ENCODE results near the gene SERPINE3. TPM values are rescaled to one million over a fixed set of nuclear protein-coding genes. Genes with fewer than 3 reads are reported as not detected.

Gene SERPINE3
- total and polyA plus RNA-seq, 4 donors = not detected

DNA sequence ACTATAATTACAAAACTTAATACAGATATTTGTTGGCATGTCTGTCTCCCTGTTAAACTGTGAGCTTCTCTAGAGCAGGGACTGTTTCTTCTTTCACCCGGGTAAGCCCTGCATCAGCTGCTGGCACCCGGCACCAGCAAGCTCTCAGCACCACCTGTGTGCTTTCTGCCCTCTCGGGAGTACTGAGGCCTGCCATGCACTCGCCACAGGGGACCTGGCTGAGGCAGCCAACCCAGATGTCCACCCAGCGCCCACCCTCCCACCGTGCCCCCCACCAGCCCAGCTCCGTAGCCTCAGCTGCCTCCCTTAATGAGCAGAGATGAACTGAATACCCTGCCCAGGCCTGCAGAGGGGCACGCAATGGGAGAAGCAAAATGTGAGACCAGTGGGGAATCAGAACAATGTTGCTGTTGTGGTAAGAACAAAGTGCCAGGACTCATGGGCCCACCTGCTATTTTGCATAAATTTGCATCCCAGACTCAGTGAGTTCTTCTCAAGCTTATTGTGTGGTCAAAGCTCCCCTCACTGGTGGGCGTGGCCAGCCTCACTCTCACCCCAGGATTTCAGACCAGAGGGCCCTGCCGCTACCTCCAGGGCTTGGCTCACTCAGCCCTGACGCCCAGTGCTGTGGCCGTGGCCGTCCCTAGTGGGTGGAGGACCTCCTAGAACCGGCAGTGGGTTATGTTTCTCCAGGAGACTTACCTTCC, 14.6 kb upstream of the SERPINE3 start:
- Histone ChIP-seq H3K27me3 (ENCODE audit: control insufficient read depth in 1 of 2, insufficient read depth in 2 of 2, low read length in 1 of 2) (no peaks in the 10 kb centered on the region), H3K4me1 (ENCODE audit: control insufficient read depth in 1 of 2, insufficient read depth in 2 of 2, low read length in 2 of 2) (peaks cover 0 to 2% of the 10 kb centered on the region in 2 donors), H3K4me3 (ENCODE audit: low read length in 2 of 2) (no peak overlapping the region), H3K27ac (ENCODE audit: low read depth in 1 of 2, low read length in 2 of 2) (no peak overlapping the region), H3K9me3 (ENCODE audit: control insufficient read depth, low read length) (no peaks in the 10 kb centered on the region), H3K36me3 (ENCODE audit: control insufficient read depth in 1 of 2, insufficient read depth in 2 of 2, low read length in 1 of 2) (no peaks in the 10 kb centered on the region)
- no peak for ATAC-seq (ENCODE audit: low FRiP score)
- intact Hi-C loops (cut with DNase I) = no loop called here
- 88 to 89% methylated on average over 14 of the region's 14 CpGs for WGBS, 2 donors
- no peak for DNase-seq

- 81 to 83% methylated on average over 6 of the region's 6 CpGs for WGBS, 2 donors
- no peak for ATAC-seq (ENCODE audit: low FRiP score)
These were observed 13.7 kb upstream of the SERPINE3 start for GRCh38 chr13:51325837-51326236.

DNA sequence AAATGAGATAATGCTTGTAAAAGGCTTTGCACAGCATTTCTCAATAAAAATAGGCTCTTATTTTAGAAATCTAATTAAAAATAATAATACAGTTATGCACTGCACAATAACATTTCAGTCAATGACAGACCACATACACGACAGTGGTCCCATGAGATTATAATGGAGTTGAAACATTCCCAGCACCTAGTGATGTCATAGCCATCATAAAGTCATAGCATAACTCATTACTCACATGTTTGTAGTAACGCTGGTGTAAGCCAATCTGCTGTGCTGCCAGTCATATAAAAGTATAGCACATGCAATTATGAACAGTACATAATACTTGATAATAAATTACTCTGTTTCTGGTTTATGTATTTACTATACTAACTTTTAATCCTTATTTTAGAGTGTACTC, 12.7 kb upstream of the SERPINE3 start:
- DNase-seq = no peak
- 73 to 80% methylated on average over 2 of the region's 2 CpGs for WGBS, 2 donors
- intact Hi-C loops (cut with DNase I) = no loop called here
- Histone ChIP-seq H3K9me3 (ENCODE audit: control insufficient read depth, low read length) (no peaks in the 10 kb centered on the region), H3K4me3 (ENCODE audit: low read length in 2 of 2) (no peak overlapping the region), H3K36me3 (ENCODE audit: control insufficient read depth in 1 of 2, insufficient read depth in 2 of 2, low read length in 1 of 2) (no peaks in the 10 kb centered on the region), H3K4me1 (ENCODE audit: control insufficient read depth in 1 of 2, insufficient read depth in 2 of 2, low read length in 2 of 2) (no peaks in the 10 kb centered on the region), H3K27me3 (ENCODE audit: control insufficient read depth in 1 of 2, insufficient read depth in 2 of 2, low read length in 1 of 2) (no peaks in the 10 kb centered on the region), H3K27ac (ENCODE audit: low read depth in 1 of 2, low read length in 2 of 2) (no peak overlapping the region)
- no peak for ATAC-seq (ENCODE audit: low FRiP score)

More at GRCh38 chr13:51325837-51326236, 13.7 kb upstream of the SERPINE3 start:
- Histone ChIP-seq H3K9me3 (ENCODE audit: control insufficient read depth, low read length) (no peaks in the 10 kb centered on the region), H3K36me3 (ENCODE audit: control insufficient read depth in 1 of 2, insufficient read depth in 2 of 2, low read length in 1 of 2) (no peaks in the 10 kb centered on the region), H3K27ac (ENCODE audit: low read depth in 1 of 2, low read length in 2 of 2) (no peak overlapping the region), H3K4me3 (ENCODE audit: low read length in 2 of 2) (no peak overlapping the region), H3K4me1 (ENCODE audit: control insufficient read depth in 1 of 2, insufficient read depth in 2 of 2, low read length in 2 of 2) (peaks cover 0 to 2% of the 10 kb centered on the region in 2 donors), H3K27me3 (ENCODE audit: control insufficient read depth in 1 of 2, insufficient read depth in 2 of 2, low read length in 1 of 2) (no peaks in the 10 kb centered on the region)
- DNase-seq = no peak
- intact Hi-C loops (cut with DNase I) = no loop called here

GRCh38 chr13:51327961-51328360, 11.5 kb upstream of the SERPINE3 start:
- ATAC-seq (ENCODE audit: low FRiP score) (no peak), DNase-seq (no peak)
- intact Hi-C loops (cut with DNase I) = no loop called here
- Histone ChIP-seq H3K4me1 (ENCODE audit: control insufficient read depth in 1 of 2, insufficient read depth in 2 of 2, low read length in 2 of 2) (no peaks in the 10 kb centered on the region), H3K4me3 (ENCODE audit: low read length in 2 of 2) (no peak overlapping the region), H3K27ac (ENCODE audit: low read depth in 1 of 2, low read length in 2 of 2) (no peak overlapping the region), H3K9me3 (ENCODE audit: control insufficient read depth, low read length) (no peaks in the 10 kb centered on the region), H3K27me3 (ENCODE audit: control insufficient read depth in 1 of 2, insufficient read depth in 2 of 2, low read length in 1 of 2) (no peaks in the 10 kb centered on the region), H3K36me3 (ENCODE audit: control insufficient read depth in 1 of 2, insufficient read depth in 2 of 2, low read length in 1 of 2) (no peaks in the 10 kb centered on the region)
- WGBS, 2 donors = 96 to 98% methylated on average over 2 of the region's 2 CpGs

DNA sequence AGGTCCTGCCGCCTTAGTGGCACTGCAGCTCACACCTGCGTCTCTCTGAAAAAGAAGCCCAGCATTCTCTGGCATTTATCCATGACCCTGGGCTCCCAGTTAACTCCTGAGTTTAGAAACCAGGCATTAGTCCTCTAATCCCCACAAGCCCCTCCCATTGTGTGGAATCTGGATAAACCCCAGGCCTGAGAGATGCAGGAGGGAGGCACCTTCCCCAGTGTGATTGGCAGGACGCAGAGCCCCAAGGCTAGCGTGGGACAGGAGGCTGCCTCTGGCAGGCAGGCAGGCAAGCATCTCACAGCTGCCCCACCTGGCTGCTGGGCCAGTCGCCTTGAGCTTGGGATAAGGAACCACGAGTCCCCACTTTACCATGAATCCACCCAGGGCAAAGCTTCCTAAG, 11.0 kb upstream of the SERPINE3 start:
- no peak for DNase-seq
- ATAC-seq (ENCODE audit: low FRiP score) = no peak
- Histone ChIP-seq H3K4me1 (ENCODE audit: control insufficient read depth in 1 of 2, insufficient read depth in 2 of 2, low read length in 2 of 2) (no peaks in the 10 kb centered on the region), H3K27me3 (ENCODE audit: control insufficient read depth in 1 of 2, insufficient read depth in 2 of 2, low read length in 1 of 2) (no peaks in the 10 kb centered on the region), H3K9me3 (ENCODE audit: control insufficient read depth, low read length) (no peaks in the 10 kb centered on the region), H3K27ac (ENCODE audit: low read depth in 1 of 2, low read length in 2 of 2) (no peak overlapping the region), H3K4me3 (ENCODE audit: low read length in 2 of 2) (no peak overlapping the region), H3K36me3 (ENCODE audit: control insufficient read depth in 1 of 2, insufficient read depth in 2 of 2, low read length in 1 of 2) (no peaks in the 10 kb centered on the region)
- WGBS, 2 donors = 88 to 90% methylated on average over 6 of the region's 6 CpGs
- intact Hi-C loops (cut with DNase I) = no loop called here

- DNase-seq (no peak), ATAC-seq (ENCODE audit: low FRiP score) (no peak)
- H3K27me3 ChIP-seq (ENCODE audit: control insufficient read depth in 1 of 2, insufficient read depth in 2 of 2, low read length in 1 of 2) = no peaks in the 10 kb centered on the region
- 88 to 92% methylated on average over 3 of the region's 3 CpGs for WGBS, 2 donors
- no peaks in the 10 kb centered on the region for H3K9me3 ChIP-seq (ENCODE audit: control insufficient read depth, low read length)
- H3K36me3 ChIP-seq (ENCODE audit: control insufficient read depth in 1 of 2, insufficient read depth in 2 of 2, low read length in 1 of 2) = no peaks in the 10 kb centered on the region
- intact Hi-C loops (cut with DNase I) = no loop called here
- H3K4me1 ChIP-seq (ENCODE audit: control insufficient read depth in 1 of 2, insufficient read depth in 2 of 2, low read length in 2 of 2) = no peaks in the 10 kb centered on the region
- no peak overlapping the region for H3K4me3 ChIP-seq (ENCODE audit: low read length in 2 of 2)
- no peak overlapping the region for H3K27ac ChIP-seq (ENCODE audit: low read depth in 1 of 2, low read length in 2 of 2)
These were observed 9.9 kb upstream of the SERPINE3 start for GRCh38 chr13:51329606-51330005.

DNA sequence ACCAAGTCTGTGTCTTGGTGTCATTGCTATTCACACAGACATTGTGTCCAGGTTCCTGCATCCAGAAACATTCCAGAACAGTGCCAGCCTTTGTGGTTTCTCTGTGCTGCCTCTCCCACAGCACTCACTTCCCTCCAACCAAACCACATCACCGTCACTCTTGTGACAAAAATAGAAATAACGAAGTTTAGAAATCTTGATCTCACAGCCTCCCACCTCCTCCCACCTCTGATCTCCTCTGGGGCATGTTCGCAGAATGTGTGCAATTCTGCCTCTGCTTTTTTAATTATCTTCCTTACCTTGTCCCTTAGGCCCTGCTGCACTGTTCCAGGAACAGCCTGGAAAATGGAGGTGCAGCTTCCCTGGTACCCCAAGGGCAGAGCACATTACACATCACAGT, 8.7 kb upstream of the SERPINE3 start:
- DNase-seq (no peak), ATAC-seq (ENCODE audit: low FRiP score) (no peak)
- intact Hi-C loops (cut with DNase I) = no loop called here
- 46 to 60% methylated on average over 3 of the region's 3 CpGs for WGBS, 2 donors
- Histone ChIP-seq H3K36me3 (ENCODE audit: control insufficient read depth in 1 of 2, insufficient read depth in 2 of 2, low read length in 1 of 2) (no peaks in the 10 kb centered on the region), H3K9me3 (ENCODE audit: control insufficient read depth, low read length) (no peaks in the 10 kb centered on the region), H3K4me1 (ENCODE audit: control insufficient read depth in 1 of 2, insufficient read depth in 2 of 2, low read length in 2 of 2) (no peaks in the 10 kb centered on the region), H3K27ac (ENCODE audit: low read depth in 1 of 2, low read length in 2 of 2) (no peak overlapping the region), H3K4me3 (ENCODE audit: low read length in 2 of 2) (no peak overlapping the region), H3K27me3 (ENCODE audit: control insufficient read depth in 1 of 2, insufficient read depth in 2 of 2, low read length in 1 of 2) (no peaks in the 10 kb centered on the region)

- DNase-seq (no peak), ATAC-seq (ENCODE audit: low FRiP score) (no peak)
- no peaks in the 10 kb centered on the region for H3K27me3 ChIP-seq (ENCODE audit: control insufficient read depth in 1 of 2, insufficient read depth in 2 of 2, low read length in 1 of 2)
- WGBS, 2 donors = 63 to 72% methylated on average over 6 of the region's 6 CpGs
- H3K27ac ChIP-seq (ENCODE audit: low read depth in 1 of 2, low read length in 2 of 2) = no peak overlapping the region
- H3K9me3 ChIP-seq (ENCODE audit: control insufficient read depth, low read length) = no peaks in the 10 kb centered on the region
- H3K36me3 ChIP-seq (ENCODE audit: control insufficient read depth in 1 of 2, insufficient read depth in 2 of 2, low read length in 1 of 2) = no peaks in the 10 kb centered on the region
- H3K4me1 ChIP-seq (ENCODE audit: control insufficient read depth in 1 of 2, insufficient read depth in 2 of 2, low read length in 2 of 2) = no peaks in the 10 kb centered on the region
- no peak overlapping the region for H3K4me3 ChIP-seq (ENCODE audit: low read length in 2 of 2)
- intact Hi-C loops (cut with DNase I) = no loop called here
These were observed 8.1 kb upstream of the SERPINE3 start for GRCh38 chr13:51331354-51331861.

DNA sequence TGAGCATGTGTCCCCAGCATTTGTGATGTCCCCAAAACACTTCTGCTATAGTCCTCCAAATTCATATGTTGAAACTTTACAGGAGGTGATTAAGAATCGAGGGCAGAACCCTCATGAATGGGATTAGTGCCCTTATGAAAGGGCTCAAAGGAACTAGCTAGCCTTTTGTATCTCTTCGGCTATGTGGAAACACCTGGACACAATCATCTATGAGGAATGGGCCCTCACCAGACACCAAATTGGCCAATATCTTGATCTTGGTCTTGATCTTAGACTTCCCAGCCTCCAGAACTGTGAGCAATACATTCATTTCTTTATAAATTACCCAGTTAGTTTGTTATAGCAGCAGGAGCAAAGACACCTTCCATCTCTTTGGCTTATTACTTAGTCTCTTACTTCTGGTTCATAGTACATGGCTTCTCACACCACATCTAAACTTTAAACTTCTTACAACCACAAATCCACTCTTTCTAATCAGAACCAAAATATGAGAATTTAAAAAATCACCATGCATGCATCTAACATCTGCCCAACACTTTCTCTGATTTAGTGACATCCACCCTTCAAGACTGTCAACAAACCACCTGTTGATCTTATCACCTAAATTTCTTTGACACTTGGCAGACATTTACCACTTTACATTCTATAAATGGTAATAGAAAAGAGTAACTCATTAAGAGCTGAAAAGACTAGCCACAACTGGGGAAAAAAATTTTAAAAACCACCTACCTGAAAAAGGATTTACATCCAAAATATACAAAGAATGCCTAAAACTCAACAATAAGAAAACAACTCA, 6.7 kb upstream of the SERPINE3 start:
- H3K27ac ChIP-seq (ENCODE audit: low read depth in 1 of 2, low read length in 2 of 2) = no peak overlapping the region
- H3K9me3 ChIP-seq (ENCODE audit: control insufficient read depth, low read length) = no peaks in the 10 kb centered on the region
- WGBS, 2 donors = 90 to 97% methylated on average over 2 of the region's 2 CpGs
- no peaks in the 10 kb centered on the region for H3K4me1 ChIP-seq (ENCODE audit: control insufficient read depth in 1 of 2, insufficient read depth in 2 of 2, low read length in 2 of 2)
- intact Hi-C loops (cut with DNase I) = no loop called here
- no peak for ATAC-seq (ENCODE audit: low FRiP score)
- no peak overlapping the region for H3K4me3 ChIP-seq (ENCODE audit: low read length in 2 of 2)
- H3K36me3 ChIP-seq (ENCODE audit: control insufficient read depth in 1 of 2, insufficient read depth in 2 of 2, low read length in 1 of 2) = no peaks in the 10 kb centered on the region
- no peaks in the 10 kb centered on the region for H3K27me3 ChIP-seq (ENCODE audit: control insufficient read depth in 1 of 2, insufficient read depth in 2 of 2, low read length in 1 of 2)
- no peak for DNase-seq
